LNCaP clone FGC (cell line): Measurements from ENCODE around the gene OSBPL5.

ENCODE experiments used
- DNase-seq: peaks from one replicate; pipeline ENCODE4 v3.0.0-alpha.2; 2011; ENCODE audit warnings: low read depth
- H3K4me3 ChIP-seq: 2 replicates; pipeline ENCODE4 v1.5.1; 2011; ENCODE audit warnings: mild to moderate bottlenecking, low read depth, low read length, control low read depth
- TF ChIP-seq, protein P1 (sequence below): IDR thresholded peaks from 2 replicates; pipeline ENCODE4 v1.5.1; 2012; ENCODE audit warnings: mild to moderate bottlenecking; ENCODE audit not compliant: control insufficient read depth, insufficient read depth; ENCODE audit errors: extremely low read depth

The OSBPL5 gene

DNA sequence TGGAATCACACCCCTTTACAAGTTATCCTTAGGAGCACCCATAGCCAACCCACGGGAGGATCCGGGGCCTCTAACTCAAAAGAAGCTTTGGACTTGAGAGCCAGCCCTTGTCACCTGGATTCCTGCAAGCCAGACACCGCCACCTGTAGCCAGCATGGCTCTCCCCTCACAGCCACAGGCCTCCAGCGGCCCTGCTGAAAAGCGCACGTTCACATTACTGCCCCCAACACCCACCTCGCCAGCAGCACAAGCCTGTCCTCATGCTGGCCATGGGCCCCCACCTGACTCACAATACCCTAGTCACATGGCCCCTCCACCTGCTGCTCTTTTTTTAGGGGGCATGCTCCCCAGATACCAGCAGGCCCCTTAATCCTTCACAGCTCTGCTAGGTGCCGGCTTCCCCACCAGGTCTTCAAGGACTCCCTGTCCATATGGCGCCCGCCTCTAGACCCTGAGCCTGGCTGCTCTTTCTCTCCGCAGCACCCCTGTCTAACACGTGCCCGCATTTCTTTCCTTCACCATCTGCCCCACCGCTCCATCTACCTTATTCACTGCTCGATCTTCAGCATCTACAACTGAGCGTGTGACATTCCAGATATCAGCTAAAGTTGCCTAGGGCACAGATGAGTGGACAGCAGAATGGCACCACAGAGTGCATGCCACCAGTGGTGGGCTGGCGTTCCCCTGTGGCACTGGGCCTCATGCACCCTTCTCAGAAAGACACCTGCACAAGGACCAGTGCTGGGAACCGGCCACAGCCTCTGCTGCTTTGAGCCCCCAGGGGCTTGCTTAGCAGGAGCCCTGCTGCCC, 114.5 kb downstream of the OSBPL5 start:
- no peak for DNase-seq
- TF ChIP-seq, protein P1, sequence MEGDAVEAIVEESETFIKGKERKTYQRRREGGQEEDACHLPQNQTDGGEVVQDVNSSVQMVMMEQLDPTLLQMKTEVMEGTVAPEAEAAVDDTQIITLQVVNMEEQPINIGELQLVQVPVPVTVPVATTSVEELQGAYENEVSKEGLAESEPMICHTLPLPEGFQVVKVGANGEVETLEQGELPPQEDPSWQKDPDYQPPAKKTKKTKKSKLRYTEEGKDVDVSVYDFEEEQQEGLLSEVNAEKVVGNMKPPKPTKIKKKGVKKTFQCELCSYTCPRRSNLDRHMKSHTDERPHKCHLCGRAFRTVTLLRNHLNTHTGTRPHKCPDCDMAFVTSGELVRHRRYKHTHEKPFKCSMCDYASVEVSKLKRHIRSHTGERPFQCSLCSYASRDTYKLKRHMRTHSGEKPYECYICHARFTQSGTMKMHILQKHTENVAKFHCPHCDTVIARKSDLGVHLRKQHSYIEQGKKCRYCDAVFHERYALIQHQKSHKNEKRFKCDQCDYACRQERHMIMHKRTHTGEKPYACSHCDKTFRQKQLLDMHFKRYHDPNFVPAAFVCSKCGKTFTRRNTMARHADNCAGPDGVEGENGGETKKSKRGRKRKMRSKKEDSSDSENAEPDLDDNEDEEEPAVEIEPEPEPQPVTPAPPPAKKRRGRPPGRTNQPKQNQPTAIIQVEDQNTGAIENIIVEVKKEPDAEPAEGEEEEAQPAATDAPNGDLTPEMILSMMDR, result no peak
- H3K4me3 ChIP-seq, result no peak overlapping the region

DNA sequence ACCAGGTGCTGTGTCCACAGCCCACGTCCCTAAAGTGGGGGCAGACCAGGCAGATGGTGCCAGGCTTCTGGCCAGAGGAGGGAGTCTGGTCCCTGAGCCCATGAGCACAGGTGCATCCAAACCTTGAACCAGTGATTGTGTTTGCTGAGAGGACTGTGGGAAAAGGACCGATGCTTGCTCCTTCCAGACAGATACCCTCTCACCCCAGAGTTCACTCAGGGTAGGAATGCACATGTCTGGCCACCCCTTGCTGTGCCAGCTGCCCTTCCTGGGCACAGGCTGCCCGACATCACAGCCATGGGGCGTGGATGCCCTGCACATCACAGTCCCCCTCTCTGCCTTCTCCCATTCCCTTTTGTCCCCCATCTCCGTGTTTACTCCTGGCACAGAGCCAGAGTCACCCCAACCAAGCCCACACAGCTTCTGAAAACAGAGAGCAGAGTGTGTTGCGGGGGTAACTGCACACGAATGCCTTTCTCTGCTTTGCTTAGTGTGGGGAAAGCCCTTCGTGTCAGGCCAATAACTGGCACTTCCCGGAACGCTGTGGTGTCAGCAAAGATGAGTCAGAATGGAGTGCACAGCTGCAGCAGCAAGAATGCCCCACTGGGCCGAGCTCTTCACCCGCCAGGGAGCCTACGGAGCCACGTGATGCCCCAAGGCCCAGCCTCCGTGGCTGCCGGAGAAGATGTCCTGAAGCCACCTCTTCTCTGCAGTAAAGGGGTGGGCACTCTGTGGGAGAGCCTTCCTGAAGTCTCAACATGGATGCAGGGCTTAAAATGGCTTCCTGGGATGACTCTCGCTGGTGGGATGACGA, 115.5 kb downstream of the OSBPL5 start:
- peak; percentile 48 for DNase-seq
- TF ChIP-seq, protein P1, result peak; percentile 20; the same call in 1 of the 2 replicates

DNA sequence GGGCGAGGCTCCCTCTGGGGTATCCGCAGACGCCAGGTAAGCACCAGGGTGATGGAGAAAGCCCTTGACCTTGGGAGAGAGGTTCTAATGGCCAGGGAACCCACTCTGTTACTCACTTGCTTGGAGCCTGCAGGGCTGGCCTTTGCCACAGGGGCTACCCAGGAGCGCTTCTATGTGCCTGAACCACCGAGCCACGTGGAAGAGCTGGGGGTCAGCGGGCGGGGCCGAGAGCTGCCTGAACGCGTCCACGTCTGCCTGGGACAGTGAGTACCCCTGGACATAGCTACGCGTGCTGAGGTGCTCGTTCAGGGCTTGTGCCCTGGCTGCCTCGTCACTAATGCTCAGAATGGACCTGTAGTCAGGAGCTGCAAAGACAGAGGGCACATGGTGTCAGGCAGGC, 117.5 kb downstream of the OSBPL5 start:
- TF ChIP-seq, protein P1, result no peak
- no peak for DNase-seq
- no peak overlapping the region for H3K4me3 ChIP-seq

More for the DNA sequence above, 115.5 kb downstream of the OSBPL5 start:
- no peak overlapping the region for H3K4me3 ChIP-seq

DNA sequence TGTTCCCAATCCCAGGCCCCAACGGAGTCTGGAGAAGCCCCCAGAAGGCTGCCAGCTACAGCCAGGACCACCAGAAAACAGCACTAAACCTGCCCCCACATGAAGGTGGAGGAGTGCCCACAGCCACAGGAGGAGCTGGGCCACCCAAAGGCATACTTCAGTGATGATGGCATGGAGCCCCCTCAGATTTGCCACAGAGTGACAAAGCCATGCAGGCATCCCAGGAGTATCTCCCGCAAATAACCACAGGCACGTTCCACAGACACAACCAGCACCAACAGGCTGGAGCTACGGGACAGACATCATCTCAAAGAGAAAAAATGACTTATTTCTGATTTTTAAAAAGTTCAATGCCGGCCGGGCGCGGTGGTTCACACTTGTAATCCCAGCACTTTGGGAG, 118.5 kb downstream of the OSBPL5 start:
- TF ChIP-seq, protein P1, result no peak
- no peak overlapping the region for H3K4me3 ChIP-seq
- DNase-seq, result no peak

DNA sequence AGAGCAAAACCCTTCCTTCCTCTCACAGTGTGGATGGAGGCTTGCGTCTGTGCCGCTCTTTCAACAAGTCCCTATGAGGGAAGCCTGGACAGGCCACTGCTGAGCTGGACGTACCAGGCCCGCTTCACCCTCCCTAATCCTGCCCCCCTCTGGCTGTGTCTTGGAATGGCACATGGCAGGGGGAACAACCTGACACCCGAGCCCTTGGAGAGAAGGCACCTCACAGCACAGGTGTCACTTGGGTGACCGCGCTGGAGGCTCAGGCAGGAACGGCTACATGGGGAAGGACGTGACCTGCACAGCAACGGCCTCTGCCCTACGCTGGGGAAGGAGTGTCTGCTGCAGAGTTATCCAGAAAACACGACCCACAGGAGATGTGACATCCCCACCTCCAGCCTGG, 118.9 kb downstream of the OSBPL5 start:
- no peak overlapping the region for H3K4me3 ChIP-seq
- no peak for DNase-seq
- TF ChIP-seq, protein P1, result peak; percentile 27; the same call in 1 of the 2 replicates

DNA sequence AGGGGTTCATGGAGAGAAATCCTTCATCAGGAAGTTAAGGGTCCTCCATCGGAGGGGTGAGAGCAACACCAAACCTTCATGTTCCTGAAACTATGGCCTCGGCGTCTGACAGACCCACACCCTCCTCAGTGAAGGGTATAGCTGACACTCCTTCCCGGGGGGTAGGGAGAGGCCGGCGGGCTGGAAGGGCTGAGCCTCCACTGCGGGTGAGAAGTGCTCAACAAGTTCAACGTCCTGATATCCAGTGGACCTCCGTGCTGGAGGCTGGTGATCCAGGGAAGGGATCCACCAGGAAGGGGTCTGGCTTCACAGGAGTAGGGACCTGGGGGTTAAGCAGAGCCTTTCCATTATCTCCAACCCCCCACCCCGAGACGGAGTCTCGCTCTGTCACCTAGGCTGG, 120.2 kb downstream of the OSBPL5 start:
- TF ChIP-seq, protein P1, result no peak
- no peak overlapping the region for H3K4me3 ChIP-seq
- no peak for DNase-seq
